RPMI7951 (cell line): Measurements from ENCODE around the gene ENAH. TPM values are rescaled to one million over a fixed set of nuclear protein-coding genes. Genes with fewer than 3 reads are reported as not detected.
A peak's percentile ranks its signal among the peaks of the same experiment; 100 is the strongest.
"Not testable (repeated sequence)": the region's sequence is repeated elsewhere in the genome, so short reads cannot be mapped to it uniquely, and the experiment has no call there.

Experiments
- DNase-seq: peaks from one replicate; pipeline ENCODE4 v3.0.0-alpha.2; 2012; ENCODE audit warnings: low read depth
- total RNA-seq: library from RNA; depleted of rRNA; stranded (reverse); fragments of >200 nt; shearing (Covaris generic); gene quantifications from 2 replicates; pipeline ENCODE4 v1.2.3, GENCODE V29; 2014; rRNA removed

The ENAH gene
- 47.5 and 53.3 TPM in 2 replicates for total RNA-seq

DNA sequence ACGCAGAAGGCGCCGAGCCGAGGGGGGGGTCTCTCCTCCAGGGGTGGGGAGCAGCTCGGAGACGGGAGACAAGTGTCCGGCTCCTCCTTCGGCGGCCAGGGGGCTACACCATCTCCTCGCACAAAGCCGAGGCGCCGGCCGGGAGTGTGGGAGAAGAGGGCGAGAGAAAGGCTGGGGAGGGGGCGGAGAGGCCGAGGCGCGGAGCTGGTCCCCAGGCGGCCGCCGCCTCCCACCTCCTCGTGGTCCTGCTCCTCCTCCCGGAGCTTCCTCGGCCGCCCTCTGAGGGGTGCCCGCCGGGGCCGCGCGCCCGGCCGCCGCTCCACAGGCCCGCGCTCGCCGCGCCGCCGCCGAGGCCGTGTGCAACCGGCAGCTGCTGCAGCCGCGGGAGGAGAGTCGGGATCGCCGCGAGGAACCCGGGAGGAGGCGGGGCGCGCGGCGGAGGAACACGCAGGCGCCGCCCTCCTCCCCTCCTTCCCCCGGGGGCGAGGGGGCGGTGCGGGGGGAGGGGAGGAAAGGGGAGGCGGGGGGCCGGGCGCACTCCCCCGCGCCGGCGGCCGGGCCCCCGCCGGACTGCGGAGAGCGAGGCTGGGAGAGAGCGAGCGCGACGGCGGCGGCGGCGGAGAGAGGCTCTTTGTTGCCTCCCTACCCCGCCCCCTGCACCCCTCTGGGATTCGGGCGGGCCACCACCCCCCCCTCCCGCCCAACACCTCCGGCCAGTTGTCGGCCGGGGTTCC lies at the start of gene ENAH:
ENAH (minus strand) TSS at position 395 of the 734 bp plus-strand sequence. CDS start 433 bp downstream, outside the sequence.
- DNase-seq, result peak; percentile 81

DNA sequence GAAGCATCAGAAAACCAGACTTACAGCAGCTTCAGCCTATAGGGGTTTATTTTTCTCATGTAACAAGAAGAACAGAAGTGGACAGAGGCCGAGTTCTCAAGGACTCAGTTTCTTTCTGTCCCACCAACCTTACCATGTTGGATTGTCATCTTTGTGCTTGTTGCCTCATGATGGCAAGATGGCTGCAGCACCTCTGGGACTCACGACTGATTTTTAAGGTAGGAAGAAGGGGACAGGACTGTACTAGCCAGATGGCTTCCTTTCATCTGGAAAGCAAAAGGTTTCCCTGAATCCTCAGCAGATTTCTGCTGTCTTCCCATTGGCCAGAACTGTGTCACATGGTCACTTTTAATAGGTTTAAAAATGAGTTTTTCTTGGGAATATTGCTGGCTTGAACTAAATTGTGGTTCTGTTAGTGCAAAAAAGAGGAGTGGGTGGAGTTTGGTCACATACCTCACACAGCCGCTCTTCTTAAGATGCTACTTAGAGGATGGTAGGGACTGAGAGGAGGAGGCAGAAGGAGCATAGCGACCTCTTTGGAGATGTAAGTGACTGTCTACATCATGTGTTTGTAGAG lies 48.1 kb upstream of the ENAH start:
- peak; percentile 75 for DNase-seq

DNA sequence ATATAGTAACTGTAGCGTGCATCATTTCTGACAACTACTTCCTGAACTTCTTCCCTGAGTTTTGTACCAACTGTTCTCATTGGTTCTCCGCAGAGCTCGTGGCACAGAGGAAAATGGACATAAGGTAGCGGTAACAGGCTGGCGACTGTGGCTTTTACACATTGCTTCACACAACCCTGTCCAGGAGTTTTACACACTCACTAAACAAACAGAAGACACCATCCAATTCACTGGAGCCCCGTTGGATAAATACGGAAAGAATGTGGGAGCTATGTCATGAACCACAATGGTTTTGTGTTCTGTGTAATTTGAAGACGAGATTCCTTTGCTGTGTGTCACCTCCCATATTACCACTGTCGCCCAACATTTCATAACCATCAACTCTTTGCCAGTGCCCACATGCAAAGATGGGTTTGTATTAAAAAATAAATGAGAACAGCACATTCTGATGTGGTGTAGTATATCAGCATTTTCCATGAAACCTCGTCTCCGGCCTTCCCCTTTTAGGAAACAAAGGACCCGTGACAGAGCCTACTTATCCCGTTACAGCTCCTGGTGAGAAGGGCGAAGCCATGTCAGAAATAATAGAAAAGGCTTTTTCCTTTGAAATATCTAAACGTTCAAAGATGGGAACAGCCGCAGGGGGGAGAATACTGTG lies 47.4 kb upstream of the ENAH start:
- peak; percentile 99 for DNase-seq

DNA sequence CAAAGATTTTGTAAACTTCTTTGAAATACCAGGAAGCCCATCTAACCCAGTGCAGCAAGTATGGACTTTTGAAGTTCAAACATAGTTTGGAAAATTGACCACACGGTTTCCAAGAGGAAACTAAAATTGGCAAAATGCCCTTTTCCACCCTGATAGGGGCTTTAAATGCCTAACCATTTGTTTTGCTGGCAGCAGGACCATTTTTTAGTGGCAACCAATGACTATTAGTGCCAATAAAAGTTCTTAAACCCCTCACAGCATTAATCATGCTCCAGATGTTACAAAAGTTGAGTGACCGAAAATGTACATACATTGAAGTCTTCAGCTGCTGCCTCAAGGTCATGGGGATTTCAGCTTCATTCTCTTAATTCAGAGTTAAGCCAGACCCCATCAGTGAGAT lies 46.4 kb upstream of the ENAH start:
- peak; percentile 31 for DNase-seq

DNA sequence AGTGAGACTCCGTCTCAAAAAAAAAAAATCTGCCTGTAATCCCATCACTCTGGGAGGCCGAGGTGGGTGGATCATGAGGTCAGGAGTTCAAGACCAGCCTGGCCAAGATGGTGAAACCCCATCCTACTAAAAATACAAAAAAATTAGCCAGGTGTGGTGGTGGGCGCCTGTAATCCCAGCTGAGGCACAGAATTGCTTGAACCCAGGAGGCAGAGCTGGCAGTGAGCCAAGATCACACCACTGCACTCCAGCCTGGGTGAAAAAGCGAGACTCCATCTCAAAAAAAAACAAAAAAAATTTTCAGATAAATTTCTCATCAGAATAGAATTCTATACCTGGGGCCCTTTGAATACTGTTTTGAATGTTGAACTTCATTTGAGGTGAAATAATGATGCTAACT lies 45.3 kb upstream of the ENAH start:
- not testable (repeated sequence) for DNase-seq

DNA sequence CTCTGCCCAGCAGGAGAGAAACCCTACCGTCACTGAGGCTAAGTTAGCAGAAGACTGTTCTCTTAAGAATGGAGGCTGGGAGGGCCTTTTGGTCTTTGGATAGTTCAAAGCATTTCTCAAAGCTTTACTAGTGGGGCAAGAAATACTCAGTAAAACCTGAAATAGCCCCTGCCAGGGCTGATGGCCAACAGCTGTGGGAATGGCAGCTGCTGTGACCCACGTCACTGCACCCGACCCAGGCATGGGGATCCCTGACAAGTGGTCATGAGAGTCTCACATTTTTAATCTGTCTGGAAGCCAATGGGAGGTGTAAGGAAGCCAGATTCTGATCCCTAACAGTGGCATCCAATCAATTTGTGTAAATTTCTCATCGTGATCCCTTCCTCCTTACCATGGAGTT lies 44.5 kb upstream of the ENAH start:
- DNase-seq, result no peak

DNA sequence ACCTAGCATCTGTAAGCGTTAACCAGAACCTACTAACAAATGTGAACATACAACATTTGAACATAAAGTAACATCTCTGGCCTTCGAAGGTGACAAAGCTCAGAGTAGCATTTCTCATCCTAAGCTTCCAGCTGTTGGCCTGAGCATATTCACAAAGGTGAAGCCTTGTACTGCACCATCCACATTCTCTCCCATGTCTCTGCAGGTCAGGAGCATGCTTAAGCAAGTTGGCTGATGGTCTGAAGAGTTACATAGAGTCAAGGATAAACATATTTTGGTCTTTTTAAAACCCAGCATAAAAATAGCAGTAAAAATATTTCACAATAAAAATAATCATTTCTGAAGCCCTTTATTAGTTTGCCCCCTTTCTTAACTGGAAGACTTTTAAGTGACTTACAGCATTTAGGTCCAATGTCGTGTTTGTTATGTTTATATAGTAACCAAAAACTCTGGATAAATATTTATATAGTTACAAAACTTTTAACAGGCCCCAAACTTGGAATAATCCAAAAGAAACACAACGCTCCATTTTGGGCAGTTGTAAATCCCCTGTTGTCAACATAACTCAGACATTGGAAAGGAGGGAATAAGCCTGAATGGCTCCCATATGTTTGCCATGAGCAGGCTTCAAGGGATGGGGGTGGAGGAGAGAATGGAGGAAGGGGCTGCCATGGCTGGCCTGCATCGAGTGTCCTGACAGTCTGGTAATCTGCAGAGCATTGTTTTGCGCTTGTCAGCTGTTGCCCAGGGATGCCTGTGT lies 42.8 kb upstream of the ENAH start:
- DNase-seq, result no peak

DNA sequence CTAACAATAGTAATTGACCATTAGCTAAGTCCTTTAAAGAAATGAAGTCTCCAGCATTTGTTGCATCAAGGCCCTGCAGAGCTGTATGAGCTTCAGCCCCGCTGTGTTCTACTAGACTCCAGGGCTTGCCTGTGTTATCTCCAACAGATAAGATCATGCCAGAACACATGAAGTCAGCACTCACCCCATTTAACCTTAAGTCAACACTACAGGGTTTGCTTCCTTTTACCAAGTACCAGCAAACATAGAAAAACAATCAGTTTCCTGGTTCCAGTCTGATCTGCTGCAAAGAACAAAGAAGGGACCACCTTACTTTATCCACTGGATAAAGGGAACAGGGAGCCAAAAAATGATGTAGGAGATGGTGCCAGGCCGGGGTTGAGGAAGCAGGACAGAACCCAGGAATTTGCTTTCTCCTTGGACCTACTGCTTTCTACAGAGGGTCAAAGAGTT lies 41.3 kb upstream of the ENAH start:
- peak; percentile 16 for DNase-seq

DNA sequence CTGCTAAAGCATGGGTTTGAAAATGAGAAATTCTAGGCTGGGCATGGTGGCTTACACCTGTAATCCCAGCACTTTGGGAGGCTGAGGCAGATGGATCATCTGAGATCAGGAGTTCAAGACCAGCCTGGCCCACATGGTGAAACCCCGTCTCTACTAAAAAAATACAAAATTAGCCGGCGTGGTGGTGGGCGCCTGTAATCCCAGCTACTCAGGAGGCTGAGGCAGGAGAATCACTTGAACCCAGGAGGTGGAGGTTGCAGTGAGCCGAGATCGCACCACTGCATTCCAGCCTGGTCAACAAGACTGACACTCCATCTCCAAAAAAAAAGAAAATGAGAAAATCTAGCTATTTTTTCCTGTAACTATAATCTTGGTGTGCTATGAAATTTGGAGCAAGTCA lies 40.8 kb upstream of the ENAH start:
- not testable (repeated sequence) for DNase-seq

DNA sequence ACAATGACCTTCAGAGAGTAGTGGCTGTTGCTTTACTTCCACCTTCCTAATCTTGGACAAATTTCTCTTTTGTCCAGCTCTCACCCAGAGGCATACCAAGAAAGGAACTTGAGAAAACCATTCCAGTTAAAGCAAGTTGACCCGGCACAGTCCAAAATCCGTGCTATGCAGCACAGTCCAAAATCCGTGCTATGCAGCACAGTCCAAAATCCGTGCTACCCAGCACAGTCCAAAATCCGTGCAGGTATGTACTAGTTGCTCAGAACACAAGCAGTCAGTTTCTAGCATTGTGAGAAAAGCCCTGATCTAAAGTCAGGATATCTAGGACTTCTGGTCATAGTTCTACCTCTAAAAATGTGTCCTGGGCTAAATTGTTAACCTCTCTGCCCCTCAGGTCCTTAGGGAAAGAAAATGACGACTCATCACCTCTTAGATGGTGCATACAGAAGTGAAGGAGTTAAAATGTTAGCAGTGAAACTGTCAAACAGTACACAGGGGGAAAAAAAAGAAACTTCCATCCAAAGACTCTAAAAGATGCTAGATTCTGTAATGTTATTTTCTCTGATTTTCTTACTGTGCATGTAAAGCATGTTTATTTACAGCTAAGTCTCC lies 40.3 kb upstream of the ENAH start:
- DNase-seq, result no peak

DNA sequence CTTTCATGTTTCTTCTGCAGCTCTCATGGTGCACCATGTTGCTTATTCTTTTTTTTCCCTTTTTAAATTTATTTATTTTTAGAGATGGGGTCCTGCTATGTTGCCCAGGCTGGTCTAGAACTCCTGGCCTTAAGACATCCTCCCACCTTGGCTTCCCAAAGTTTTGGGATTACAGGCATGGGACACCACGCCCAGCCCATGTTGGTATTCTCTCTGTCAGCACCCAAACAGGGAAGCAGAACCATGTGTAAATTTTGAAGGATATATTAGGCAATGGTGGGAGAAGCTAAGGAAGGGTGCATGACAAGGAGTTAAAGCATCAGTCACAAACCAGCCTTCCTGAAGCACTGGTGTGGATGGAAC lies 39.6 kb upstream of the ENAH start:
- no peak for DNase-seq

DNA sequence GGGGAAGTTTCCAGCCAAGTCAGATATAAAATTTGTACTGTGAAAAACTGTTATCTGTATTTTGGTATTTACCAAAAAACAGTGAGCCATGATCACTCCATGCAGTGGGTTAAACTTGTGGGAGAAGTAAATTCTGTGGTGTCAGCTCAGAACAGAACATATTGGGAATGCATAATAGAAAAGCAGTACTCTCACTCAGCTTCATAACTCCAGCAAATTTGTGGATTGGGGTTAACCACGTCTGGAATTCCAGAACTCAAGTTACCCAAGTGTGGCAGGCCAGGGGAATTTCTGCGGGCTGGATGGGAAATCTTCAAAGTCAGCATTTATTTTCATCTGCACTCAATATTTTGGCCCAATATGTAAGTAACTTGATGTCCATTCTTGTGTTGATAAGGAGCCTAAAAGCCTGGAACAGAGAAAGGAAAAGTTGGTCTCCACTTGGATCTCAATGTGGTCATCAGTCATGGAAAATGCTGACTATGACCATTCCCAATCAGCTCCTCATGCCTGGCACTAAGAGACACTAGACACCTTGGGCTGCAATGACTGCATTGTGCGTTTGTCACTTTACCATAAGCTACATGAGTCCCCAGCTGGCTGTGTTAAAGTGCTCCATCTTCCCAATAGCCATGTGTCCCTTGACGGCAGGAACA lies 39.1 kb upstream of the ENAH start:
- DNase-seq, result peak; percentile 85

DNA sequence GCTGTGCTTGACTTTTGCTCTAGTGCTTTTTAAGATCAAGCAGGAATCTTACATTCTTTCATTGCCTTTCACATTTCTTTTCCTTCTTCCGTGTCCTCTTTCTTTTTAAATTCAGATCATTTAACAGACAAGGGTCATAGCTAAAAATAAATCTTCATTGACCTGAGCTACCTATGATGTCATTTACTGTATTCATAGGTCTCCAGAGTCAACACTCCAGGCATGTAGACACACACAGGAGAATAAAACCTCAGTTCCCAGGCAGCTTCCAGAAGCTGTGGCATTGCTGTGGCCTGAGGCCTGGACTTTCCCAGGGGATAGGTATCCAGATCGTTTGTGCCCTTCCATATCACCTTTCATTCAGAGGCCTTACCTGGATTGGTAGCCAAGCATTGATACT lies 38.5 kb upstream of the ENAH start:
- DNase-seq, result peak; percentile 34

DNA sequence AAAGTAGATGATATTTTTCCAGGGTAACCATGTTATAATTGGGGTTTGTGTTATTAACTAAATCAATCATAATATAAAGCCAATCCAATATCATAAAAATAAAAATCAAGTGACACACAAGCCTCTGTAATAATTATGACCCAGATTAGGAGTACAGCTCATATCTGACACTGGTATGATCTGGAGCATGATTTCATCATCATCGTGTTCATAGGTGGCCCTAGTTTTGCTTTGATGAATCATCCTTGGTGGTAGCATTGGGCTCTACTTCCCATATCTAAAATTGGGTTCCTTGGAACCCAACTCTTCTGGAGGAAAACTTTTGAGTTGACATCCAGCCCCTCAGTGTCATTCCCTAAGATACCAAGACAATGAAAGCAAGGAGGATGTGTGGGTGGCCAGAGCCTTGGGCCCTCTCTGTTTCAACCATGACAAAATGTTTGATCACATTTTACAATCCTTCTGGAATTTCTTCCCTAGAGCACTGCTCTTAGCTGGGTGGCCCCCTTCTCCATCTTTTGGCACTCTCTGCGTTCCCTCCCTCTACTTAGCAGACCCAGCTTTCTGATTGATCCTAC lies 37.0 kb upstream of the ENAH start:
- DNase-seq, result peak; percentile 16

DNA sequence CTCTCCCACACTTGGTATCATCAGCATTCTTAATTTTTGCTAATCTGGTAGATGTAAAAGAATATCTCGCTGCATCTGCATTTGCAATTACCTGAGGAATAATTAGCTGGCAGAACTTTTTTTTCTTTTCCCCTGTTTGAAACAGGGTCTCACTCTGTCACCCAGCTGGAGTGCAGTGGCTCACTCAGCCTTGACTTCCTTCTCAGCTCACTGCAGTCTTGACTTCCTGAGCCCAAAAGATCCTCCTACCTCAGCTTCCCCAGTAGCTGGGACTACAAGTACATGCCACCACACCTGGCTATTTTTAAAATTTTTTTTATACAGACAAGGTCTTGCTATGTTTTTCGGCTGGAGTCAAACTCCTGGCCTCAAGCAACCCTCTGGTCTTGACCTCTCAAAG lies 35.4 kb upstream of the ENAH start:
- no peak for DNase-seq

DNA sequence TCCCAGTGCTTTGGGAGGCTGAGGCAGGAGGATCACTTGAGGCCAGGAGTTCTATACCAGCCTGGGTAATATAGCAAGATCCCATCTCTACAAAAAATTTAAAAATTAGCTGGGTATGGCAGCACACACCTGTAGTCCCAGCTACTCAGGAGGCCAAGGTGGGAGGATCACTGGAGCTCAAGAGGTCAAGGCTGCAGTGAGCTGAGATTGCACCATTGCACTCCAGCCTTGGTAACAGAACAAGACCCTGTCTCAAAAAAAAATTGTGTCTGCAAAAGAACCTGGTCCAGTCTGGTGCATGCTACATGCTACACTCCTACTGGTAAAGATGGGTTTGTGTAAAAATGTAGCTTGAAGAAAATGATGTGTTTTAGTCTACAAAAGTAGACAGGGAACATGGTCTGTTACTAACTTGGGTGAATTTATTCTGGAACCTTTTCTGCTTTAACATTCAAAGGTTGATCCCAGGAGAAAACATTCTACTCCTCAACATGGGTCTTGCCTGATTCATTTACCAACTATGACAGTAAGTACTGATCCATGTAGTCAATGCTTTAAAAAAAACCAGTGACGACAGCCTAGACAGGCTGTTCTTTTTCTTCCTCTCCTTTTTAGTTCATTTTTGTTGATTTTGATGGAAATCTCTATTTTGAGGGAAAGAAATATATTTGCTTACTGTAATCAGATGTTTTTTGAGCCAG lies 32.7 kb upstream of the ENAH start:
- no peak for DNase-seq

DNA sequence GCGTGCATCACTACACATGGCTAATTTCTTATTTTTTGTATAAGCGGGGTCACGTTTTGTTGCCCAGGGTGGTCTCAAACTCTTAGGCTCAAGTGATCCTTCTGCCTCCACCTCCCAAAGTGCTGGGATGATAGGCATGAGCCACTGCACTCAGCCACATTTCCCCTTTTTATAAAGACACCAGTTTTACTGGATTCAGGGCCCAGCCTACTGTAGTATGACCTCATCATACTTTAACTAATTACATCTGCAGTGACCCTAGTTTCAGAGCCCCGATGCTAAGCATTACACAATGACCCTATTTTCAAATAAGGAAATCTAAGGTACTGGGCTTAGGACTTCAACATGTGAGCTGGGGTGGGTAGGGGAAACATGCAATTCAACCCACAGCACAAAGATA lies 31.8 kb upstream of the ENAH start:
- no peak for DNase-seq

DNA sequence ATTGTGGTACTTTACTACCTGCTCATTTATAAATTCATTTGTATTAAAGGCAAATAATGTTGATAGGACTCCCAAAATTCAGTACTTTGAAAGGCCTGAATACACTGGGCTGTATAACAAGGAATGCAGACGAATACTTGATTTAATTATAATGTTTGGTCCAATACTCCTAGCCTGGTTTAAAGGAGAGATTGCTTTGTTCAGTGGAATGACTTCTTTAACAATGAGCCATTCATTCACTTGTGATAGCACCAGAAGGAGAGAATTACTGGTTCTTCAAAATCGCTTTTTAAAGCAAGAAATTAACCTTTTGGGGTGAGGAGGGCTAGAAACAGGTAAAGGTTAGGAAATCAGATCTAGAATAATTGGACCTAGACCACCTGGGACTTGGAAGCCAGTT lies 28.3 kb upstream of the ENAH start:
- DNase-seq, result no peak

DNA sequence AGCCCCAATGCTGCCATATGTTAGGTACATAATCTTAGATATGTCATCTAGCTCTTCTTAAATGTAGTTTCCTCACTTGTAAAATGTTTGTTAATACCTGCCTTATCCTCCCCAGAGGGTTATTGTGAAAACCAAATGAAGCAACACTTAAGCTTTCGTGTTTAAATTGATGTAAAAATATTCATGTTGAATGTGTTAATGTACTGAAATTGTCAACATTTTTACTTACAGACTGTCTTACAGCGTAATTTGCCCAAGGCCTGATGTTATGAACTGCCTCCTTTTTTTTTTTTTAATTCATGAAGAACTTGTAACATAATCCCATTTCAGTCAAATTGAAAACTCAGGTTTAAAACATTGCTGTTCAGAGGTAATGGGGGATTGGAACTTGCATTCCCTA lies 25.6 kb upstream of the ENAH start:
- no peak for DNase-seq

DNA sequence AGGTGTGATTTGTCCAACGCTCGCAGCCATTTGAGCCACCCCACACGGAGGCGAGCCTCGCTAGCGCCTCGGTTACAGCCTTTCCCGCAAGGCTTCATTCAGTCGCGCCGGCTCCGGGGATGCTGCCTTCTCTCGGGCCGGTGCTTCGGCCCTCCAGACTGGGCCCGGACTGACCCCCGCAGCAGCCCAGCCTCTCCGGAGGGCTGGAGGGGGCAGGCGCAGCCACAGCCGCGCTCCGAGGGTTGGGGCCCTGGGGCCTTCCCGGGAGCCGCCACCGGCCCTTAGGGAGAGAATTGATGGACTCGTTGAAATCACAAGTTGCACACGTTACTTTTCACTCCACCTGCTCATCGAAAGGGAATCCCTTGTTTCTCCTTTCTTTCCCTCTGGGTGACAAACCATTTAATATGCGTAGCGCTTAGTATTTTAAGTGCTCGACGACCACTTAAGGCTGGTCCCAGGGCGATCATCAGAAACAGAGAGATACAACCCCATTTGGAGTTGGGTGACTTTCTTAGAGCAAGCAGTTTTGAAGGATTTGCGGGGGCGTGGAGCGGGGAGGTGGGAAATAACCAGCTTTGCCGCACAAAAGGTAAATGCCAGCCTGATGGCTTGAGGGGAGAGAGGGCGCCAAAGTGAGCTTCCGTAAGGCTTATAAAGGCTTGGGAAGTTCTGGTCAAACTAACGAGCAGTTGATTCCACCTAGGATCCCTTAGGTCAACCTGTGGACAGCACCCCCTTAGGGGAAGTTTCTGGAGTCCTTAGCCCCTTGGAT lies 24.6 kb upstream of the ENAH start:
- DNase-seq, result no peak
